GM23338 (cell line): ENCODE results near the gene LGALS12.

Experiments used
- CTCF ChIP-seq, 2 experiments: fragments of 200-600 bp in 1 of 2; sonication (generic) in 1 of 2; conservative IDR thresholded peaks; 2 replicates each; pipeline versions ENCODE4 v1.5.1 to v1.6.1; 2016 to 2017; ENCODE audit warnings: antibody characterized with exemption in 2 of 2, low read depth in 2 of 2, mild to moderate bottlenecking in 2 of 2, moderate library complexity in 1 of 2
- NANOG ChIP-seq: IDR thresholded peaks from 2 replicates; pipeline ENCODE4 v1.6.1; 2016; ENCODE audit warnings: antibody characterized with exemption, borderline replicate concordance
- REST ChIP-seq: IDR thresholded peaks from one replicate; pipeline ENCODE4 v1.6.1; 2018; ENCODE audit warnings: antibody characterized with exemption; ENCODE audit not compliant: unreplicated experiment
- TF ChIP-seq, protein P1 (sequence below): IDR thresholded peaks from 2 replicates; pipeline ENCODE4 v1.6.1; 2016; ENCODE audit warnings: antibody characterized with exemption

- TF ChIP-seq, protein P1, sequence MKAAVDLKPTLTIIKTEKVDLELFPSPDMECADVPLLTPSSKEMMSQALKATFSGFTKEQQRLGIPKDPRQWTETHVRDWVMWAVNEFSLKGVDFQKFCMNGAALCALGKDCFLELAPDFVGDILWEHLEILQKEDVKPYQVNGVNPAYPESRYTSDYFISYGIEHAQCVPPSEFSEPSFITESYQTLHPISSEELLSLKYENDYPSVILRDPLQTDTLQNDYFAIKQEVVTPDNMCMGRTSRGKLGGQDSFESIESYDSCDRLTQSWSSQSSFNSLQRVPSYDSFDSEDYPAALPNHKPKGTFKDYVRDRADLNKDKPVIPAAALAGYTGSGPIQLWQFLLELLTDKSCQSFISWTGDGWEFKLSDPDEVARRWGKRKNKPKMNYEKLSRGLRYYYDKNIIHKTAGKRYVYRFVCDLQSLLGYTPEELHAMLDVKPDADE, result no peak
- TF ChIP-seq REST, result no peak
- TF ChIP-seq CTCF (conservative IDR thresholded peaks at IDR 0.05; ENCODE audit: low read depth in 2 of 2), result 0 out of 4 replicates have a peak, but pooled peaks of 1 of the 2 experiments have one; percentile 30
- TF ChIP-seq NANOG, result no peak
Observed at GRCh38 chr11:63489879-63490278, 16.0 kb upstream of the LGALS12 start.
